HT-29 (cell line): Measurements from ENCODE around the gene TSR1. TPM values are rescaled to one million over a fixed set of nuclear protein-coding genes. Genes with fewer than 3 reads are reported as not detected.

Source experiments
- DNase-seq: peaks from one replicate; pipeline ENCODE4 v3.0.0-alpha.2; 2015; ENCODE audit warnings: low spot score
- small RNA-seq: library from RNA; depleted of rRNA; stranded (forward); fragments of <200 nt; gene quantifications from one replicate; pipeline ENCODE3, GENCODE V24; 2014
- total RNA-seq: library from RNA; depleted of rRNA; stranded (reverse); fragments of >200 nt; shearing (Covaris generic); gene quantifications from 2 replicates; pipeline ENCODE4 v1.2.3, GENCODE V29; 2014; rRNA removed

The TSR1 gene
- total RNA-seq, 1 experiment from 2014 or later = 34.7 TPM

- DNase-seq = no peak
These were observed 53.0 kb downstream of the TSR1 start for GRCh38 chr17:2283302-2283701.

GRCh38 chr17:2282297-2282873 lies 53.9 kb downstream of the TSR1 start:
- DNase-seq = peak; percentile 54

GRCh38 chr17:2279707-2280106 lies 56.5 kb downstream of the TSR1 start:
- no peak for DNase-seq

- no peak for DNase-seq
These were observed 58.7 kb downstream of the TSR1 start for GRCh38 chr17:2277429-2278170.

- DNase-seq = no peak
These were observed 60.5 kb downstream of the TSR1 start for GRCh38 chr17:2275722-2276121.

GRCh38 chr17:2274414-2274813 lies 61.8 kb downstream of the TSR1 start:
- DNase-seq = no peak

Small RNA genes within 50 kb of the gene (small RNA-seq; reads per million reads assigned to genes)
- gene AC006435.3 (not detected), gene SNORD91A (249 reads per million, percentile 98 among the genes with 10 or more reads in this experiment), gene SNORD91B (120 reads per million, percentile 97 among the genes with 10 or more reads in this experiment)

Other genes with a start within 250 kb of the TSR1 start
- gene SMG6, start 32.7 kb downstream of the TSR1 start, total RNA-seq = 14.9 and 17.5 TPM in 2 replicates
- gene SRR, start 32.5 kb downstream of the TSR1 start, total RNA-seq = 1.2 and 5.8 TPM in 2 replicates
- 18.5 and 25.7 TPM in 2 replicates for gene SGSM2, start 1.0 kb upstream of the TSR1 start, total RNA-seq
- gene MNT, start 64.6 kb upstream of the TSR1 start, total RNA-seq = 32.9 and 49.6 TPM in 2 replicates
- 9.4 and 10.2 TPM in 2 replicates for gene METTL16, start 175.4 kb upstream of the TSR1 start, total RNA-seq